K562 (cell line): ENCODE data around the gene EPOP.
A peak's percentile ranks its signal among the peaks of the same experiment; 100 is the strongest.

Experiments
- CTCF ChIP-seq, 3 experiments: IDR thresholded peaks in 2 of 3; conservative IDR thresholded peaks in 1 of 3; 2 replicates each; pipeline ENCODE4 v1.5.1; 2011 to 2012; ENCODE audit warnings: low read length in 3 of 3, mild to moderate bottlenecking in 3 of 3, control low read depth in 2 of 3, improper control_type of control experiment in 1 of 3, inconsistent platforms in 1 of 3, low read depth in 1 of 3, mixed read lengths in 1 of 3, moderate library complexity in 1 of 3; ENCODE audit not compliant: insufficient read depth in 2 of 3
- FOXJ3 ChIP-seq: sonication (generic); formaldehyde crosslinking; IDR thresholded peaks from 2 replicates; pipeline ENCODE4 v1.4.0; 2020; ENCODE audit warnings: mild to moderate bottlenecking, missing genetic modification reagents
- MYC ChIP-seq, 2 experiments: fragments of 250-450 bp in 1 of 2; sonication (Bioruptor Pico) in 1 of 2; IDR thresholded peaks; 2 replicates each; pipeline versions ENCODE4 v1.5.1 to v1.6.1; 2012 to 2021; ENCODE audit warnings: low read depth in 2 of 2, borderline replicate concordance in 1 of 2, improper control_type of control experiment in 1 of 2, low read length in 1 of 2, mild to moderate bottlenecking in 1 of 2, moderate library complexity in 1 of 2
- RFX5 ChIP-seq: IDR thresholded peaks from 2 replicates; pipeline ENCODE4 v1.6.1; 2011; ENCODE audit warnings: low read depth, mild to moderate bottlenecking, improper control_type of control experiment, low read length
- U2AF1 ChIP-seq: fragments of 200-400 bp; formaldehyde crosslinking; optimal IDR thresholded peaks from 2 replicates; pipeline ENCODE3; 2017; ENCODE audit warnings: mild to moderate bottlenecking, low read depth, low read length, moderate library complexity

DNA sequence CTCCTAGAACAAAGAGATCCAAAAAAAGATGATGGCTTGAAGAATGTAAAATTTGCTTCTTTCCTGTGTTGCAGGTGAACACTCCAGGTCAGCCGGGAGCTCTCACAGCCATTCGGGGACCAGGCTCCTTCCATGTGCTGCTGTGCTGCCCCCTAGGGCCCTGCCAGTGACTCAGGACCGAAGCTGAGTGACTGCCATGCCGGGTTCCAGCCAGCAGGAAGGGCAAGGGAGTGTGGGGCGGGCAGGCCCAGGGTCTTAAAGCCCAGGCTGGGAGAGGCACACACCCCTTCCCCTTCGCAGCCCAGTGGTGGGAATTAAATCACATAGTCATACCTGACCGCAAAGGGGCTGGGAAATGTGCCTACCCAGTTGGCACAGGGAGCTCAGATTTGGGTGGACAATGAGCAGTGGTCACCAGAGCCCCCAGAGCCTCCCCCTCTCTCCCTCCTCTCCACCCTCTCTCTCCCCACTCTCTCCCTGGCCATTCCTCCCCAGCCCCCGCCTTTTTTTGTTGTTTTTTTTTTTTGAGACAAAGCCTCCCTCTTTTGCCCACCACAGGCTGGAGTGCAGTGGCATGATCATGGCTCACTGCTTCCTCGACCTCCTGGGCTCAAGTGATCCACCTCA lies 11.5 kb downstream of the EPOP start:
- TF ChIP-seq U2AF1 (no peak), RFX5 (no peak), FOXJ3 (CRISPR knock-in tag) (no peak), MYC (IDR thresholded peaks at IDR 0.05; ENCODE audit: low read depth, low read length) (peak; percentile 95), MYC (CRISPR knock-in tag; IDR thresholded peaks at IDR 0.05; ENCODE audit: borderline replicate concordance, low read depth) (no peak), CTCF (IDR thresholded peaks at IDR 0.05 in 2 of 3, conservative IDR thresholded peaks at IDR 0.05 in 1 of 3; ENCODE audit: insufficient read depth in 2 of 3, low read depth in 1 of 3, low read length in 3 of 3) (peak; percentile 91 to 98 (median 94))
